NCI-H226 (cell line): Measurements from ENCODE around the gene WAPL.
A peak's percentile ranks its signal among the peaks of the same experiment; 100 is the strongest.

Experiments used
- DNase-seq: peaks from one replicate; pipeline ENCODE4 v3.0.0-alpha.2; 2015

Gene WAPL

DNA sequence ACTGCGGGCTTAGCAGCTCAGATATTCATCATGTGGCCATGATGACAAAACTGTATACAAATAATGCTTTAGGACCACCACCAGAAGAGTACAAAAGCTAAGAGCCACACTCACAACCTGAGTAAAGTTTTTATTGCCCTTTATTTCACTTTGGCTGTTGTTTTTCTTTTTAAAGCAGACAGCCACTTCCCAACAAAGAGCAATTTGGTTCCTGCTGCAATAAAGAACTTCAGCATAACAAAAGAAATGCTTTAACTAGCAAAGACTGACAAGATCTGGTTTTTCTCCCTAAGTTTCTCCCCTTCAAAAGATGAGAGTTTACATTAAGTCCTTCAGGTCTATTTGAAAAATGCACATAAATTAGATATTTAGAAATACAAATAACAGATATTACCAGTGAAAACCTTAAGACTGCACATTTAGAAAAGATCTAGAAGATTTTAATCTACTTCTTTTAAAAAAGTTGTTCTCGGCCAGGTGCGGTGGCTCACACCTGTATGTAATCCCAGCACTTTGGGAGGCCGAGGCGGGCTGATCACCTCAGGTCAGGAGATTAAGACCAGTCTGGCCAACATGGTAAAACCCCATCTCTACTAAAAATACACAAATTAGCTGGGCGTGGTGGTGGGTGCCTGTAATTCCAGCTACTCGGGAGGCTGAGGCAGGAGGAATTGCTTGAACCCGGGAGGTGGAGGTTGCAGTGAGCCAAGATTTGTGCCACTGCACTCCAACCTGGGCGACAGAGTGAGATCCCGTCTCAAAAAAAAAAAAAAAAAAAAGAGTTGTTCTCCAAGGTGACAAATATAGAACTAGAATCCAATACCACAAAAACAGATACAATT, 59.4 kb downstream of the WAPL start:
- DNase-seq: no peak

- DNase-seq: no peak
Measured at GRCh38 chr10:86451604-86451960, 70.0 kb downstream of the WAPL start.

- no peak for DNase-seq
Measured at GRCh38 chr10:86450806-86451603, 70.6 kb downstream of the WAPL start.

DNA sequence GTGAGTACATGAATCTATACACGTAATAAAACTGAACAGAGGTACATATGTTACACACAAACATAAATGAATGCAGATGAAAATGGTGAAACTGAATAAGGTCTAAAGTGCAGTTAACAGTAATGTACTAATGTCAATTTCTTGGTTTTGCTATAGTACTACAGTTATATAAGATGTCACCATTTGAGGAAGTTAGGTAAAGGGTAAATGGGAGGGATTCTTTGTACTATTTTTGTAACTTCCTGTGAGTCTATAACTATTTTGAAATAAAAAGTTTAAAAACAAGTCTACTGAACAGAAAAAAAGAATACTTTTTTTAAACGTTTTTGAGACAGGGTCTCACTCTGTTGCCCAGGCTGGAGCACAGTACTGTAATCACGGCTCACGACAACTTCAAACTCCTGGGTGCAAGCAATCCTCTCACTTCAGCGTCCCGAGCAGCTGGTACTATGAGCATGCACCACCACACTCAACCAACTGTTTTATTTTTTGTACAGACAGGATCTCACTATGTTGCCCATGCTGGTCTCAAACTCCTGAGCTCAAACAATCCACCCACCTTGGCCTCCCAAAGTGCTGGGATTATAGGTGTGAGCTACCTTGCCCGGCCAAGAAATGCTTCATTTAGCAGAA, 71.5 kb downstream of the WAPL start:
- no peak for DNase-seq

- no peak for DNase-seq
Measured at GRCh38 chr10:86447432-86447831, 74.2 kb downstream of the WAPL start.

DNA sequence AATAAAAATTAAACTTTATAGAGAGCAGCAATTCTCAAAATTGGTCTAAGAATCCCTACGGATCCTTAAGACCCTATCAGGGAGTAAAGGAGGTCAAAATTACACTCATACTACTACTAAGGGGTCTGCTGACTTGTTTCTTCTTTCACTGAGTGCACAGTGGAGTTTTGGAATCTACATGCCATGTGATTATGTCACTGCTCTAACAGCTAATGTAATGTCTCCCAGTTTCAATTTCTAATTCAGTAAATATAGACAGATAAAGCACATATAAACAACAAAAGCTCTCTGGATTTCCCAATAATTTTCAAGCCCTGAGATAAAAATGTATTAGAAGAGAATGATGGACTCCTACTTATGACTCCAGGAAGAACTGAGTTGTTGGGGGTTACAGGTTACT, 74.6 kb downstream of the WAPL start:
- no peak for DNase-seq

DNA sequence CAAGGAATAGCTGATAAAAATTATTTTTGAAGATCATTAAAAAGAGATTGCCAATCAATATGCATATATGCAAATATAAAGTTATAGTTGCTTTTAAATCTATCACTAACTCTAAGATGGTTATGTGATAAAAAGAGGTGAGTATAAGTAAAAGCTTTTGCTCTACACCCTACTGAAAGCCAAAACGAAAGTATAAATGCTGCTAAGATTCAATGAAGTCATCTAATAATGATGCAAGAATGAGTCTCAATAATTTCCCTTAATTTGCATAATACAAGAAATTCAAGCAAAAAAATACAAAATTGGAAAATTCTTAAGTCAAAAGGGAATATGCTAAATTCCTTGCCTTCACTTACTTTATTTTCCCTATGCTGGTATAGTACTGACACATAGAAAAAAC, 75.2 kb downstream of the WAPL start:
- no peak for DNase-seq

DNA sequence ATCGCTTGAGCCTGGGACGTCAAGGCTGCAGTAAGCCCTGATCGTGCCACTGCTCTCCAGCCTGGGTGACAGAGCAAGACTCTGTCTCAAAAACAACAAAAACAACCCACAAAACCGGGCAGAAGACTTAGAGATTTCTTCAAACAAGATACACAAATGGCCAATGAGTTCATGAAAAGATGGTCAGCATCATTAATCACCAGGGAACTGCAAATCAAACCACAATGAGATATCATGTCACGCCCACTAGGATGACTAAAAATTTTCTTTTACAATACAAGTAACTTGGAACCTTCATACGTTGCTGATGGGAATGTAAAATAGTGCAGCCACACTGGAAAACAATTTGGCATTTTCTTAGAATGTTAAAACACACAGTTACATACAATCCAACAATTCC, 77.7 kb downstream of the WAPL start:
- DNase-seq: peak; percentile 53

GRCh38 chr10:86443069-86443468, 78.5 kb downstream of the WAPL start:
- DNase-seq: peak; percentile 64

DNA sequence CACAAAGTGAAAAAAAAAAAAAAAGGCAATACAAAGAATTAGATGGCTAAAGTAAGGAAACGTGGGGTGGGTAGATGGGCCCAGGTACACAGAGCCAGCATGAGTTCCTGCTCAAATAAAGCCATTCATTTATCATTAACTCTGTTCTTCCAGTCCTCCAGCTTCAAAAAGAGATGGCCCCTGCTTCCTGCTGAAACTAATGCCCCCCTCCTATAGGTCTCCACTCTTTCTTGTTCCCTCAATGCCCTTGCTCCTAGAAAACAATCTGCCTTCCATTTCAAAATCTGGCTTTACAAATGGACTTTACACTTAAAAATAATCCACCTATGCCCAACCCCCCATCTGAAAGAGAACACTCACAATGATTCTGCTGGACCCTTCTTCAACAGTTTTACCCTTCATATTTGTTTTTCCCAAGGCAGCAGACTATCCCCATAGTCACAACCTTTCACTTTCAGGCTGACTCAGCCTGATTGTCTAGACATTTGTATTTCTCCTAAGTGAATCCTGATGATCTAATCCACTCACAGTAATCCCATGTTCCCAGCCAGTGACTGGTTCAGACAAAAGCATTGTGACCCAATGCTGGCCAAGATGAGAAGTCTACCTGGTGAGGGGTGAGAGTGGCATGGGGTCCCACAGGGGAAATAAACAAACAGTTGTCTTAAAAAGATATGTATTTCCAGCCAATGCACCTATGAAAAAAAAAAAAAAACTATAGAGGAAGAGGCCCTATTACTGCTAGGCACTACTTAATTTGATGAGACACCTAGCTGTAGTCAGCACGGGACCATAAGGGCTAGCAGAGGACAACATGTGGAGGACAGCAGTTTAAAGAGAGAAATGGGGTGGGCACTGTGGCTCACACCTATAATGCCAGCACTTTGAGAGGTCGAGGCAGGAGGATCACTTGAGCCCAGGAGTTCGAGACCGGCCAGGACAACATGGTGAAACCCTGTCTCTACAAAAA, 80.4 kb downstream of the WAPL start:
- peak; percentile 37 for DNase-seq

GRCh38 chr10:86439544-86439943, 82.0 kb downstream of the WAPL start:
- no peak for DNase-seq

- DNase-seq: no peak
Measured at GRCh38 chr10:86438091-86438749, 83.4 kb downstream of the WAPL start.

- no peak for DNase-seq
Measured at GRCh38 chr10:86437447-86437846, 84.1 kb downstream of the WAPL start.

DNA sequence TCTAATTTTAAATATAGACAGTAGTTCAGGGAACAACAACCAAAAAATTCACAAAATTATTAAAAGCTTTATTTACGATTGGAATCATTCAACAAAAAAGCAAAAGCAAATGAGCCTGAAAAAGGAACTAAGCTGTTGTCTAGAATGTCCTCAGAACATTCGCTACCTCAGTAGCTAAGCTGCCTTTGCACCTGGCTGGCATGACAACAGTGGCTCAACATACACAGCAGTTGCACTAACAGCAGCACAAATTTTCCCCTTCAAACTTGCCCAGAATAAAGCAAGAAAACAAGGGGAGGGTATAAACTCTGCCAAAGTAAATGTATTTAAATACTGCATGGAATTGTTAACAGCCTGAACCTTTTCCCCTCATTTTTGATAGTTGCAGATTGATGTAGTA, 84.6 kb downstream of the WAPL start:
- DNase-seq: no peak

- DNase-seq: no peak
Measured at GRCh38 chr10:86434656-86435055, 86.9 kb downstream of the WAPL start.

- DNase-seq: no peak
Measured at GRCh38 chr10:86423739-86424138, 97.9 kb downstream of the WAPL start.

DNA sequence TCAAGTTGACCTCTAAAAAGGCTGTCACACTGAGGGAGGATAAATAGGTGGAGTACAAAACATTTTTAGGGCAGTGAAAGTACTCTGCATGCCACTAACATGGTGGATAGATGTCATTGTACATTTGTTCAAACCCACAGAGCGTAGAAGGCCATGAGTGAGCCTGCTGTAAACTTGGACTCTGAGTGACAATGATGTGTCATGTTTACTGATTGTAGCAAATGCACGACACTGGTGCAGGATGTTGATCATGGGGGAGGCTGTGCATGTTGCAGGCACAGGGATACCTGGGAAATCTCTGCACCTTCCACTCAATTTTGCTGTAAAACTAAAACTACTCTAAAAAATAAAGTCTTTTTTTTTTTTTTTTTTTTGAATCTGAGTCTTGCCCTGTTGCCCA, 102.5 kb downstream of the WAPL start:
- no peak for DNase-seq

DNA sequence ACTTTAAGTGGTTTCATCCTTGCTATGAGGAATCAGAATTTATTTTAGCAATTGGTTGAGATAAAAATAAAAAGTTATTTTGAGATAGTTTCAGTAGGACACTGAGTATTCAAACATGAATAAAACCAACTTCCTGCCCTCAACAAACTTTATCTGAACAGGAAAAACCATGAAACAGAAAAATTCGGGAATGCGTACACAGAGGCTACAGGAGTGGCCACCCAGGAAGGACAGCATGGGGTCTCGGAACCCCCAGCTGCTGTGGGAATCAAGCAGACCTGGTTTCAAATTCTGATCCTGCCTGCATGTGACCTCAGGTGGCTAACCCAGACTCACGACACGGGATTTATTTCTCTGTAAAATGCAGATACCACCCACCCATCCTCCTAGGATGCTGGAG, 106.0 kb downstream of the WAPL start:
- DNase-seq: no peak

GRCh38 chr10:86415116-86415515, 106.5 kb downstream of the WAPL start:
- DNase-seq: no peak

- DNase-seq: no peak
Measured at GRCh38 chr10:86413046-86413728, 108.4 kb downstream of the WAPL start.

DNA sequence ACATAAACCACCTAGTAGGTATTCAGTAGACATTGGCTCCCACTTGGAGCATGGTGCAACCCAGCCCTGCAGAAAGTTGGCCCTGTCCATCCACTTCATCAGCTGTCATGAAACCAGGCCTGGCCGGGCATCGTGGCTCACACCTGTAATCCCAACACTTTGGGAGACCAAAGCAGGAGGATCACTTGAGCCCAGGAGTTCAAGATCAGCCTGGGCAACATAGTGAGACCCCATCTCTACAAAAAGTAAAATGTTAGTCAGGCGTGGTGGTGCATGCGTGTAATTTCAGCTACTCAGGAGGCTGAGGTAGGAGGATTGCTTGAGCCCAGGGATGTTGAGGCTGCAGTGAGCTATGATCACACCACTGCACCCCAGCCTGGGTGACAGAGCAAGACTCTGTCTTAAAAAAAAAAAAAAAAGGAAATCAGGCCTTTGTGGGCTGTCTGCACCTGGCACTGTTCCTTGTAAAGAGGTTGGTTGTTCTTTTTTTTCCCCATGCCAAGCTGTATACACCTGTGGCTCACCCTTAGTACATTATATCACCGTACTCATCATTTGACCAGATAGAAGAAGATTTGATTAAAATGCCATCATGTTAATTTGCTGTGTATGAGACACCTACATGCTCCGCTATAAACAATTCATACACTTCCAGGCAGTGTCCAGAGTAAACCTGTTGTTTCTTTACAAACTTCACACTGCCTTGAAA, 109.6 kb downstream of the WAPL start:
- DNase-seq: no peak
